AG04449 (cell line): ENCODE results near the gene KLK10.

ENCODE experiments used
- CTCF ChIA-PET: fragments of 350-600 bp; formaldehyde crosslinking; extraction: SDS; loops from one replicate; lab custom pipeline; 2021; ENCODE audit warnings: antibody characterized with exemption; lab: Yijun Ruan, JAX
- POLR2A ChIA-PET: fragments of 400-600, 350-600 bp; formaldehyde crosslinking; extraction: SDS; loops from one replicate; lab custom pipeline; 2020; ENCODE audit warnings: antibody characterized with exemption, inconsistent platforms; lab: Yijun Ruan, JAX
- DNase-seq: peaks from one replicate; pipeline ENCODE4 v3.0.0-alpha.2; 2010; ENCODE audit warnings: low read depth, low spot score
- H3K4me3 ChIP-seq: 2 replicates; pipeline ENCODE4 v1.5.1; 2011; ENCODE audit warnings: low read depth, mild to moderate bottlenecking, control low read depth, low read length
- TF ChIP-seq, protein P1 (sequence below): IDR thresholded peaks from one replicate; pipeline ENCODE4 v1.5.1; 2011; ENCODE audit warnings: mild to moderate bottlenecking, moderate library complexity, low read length, control low read depth, inconsistent platforms; ENCODE audit not compliant: insufficient read depth; ENCODE audit errors: missing control alignments

KLK10 gene

DNA sequence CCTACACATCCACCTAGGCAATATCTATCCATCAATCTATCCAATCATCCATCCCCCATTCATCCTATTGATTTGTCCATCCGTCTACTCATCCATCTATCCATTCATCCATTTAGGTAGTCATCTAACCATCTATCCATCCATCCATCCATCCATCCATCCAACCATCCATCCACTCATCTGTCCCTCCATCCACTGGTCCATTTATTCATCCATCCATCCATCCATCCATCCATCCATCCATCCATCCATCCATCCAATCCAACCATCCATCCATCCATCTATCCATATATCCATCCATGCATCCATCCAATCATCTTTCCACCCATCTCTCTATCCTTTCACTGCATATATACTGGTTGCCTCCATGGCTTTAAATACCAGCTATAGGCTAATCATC, 41.5 kb upstream of the KLK10 start:
- TF ChIP-seq, protein P1, sequence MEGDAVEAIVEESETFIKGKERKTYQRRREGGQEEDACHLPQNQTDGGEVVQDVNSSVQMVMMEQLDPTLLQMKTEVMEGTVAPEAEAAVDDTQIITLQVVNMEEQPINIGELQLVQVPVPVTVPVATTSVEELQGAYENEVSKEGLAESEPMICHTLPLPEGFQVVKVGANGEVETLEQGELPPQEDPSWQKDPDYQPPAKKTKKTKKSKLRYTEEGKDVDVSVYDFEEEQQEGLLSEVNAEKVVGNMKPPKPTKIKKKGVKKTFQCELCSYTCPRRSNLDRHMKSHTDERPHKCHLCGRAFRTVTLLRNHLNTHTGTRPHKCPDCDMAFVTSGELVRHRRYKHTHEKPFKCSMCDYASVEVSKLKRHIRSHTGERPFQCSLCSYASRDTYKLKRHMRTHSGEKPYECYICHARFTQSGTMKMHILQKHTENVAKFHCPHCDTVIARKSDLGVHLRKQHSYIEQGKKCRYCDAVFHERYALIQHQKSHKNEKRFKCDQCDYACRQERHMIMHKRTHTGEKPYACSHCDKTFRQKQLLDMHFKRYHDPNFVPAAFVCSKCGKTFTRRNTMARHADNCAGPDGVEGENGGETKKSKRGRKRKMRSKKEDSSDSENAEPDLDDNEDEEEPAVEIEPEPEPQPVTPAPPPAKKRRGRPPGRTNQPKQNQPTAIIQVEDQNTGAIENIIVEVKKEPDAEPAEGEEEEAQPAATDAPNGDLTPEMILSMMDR = no peak
- no peak for DNase-seq
- CTCF ChIA-PET = no interaction called here
- no peak overlapping the region for H3K4me3 ChIP-seq
- POLR2A ChIA-PET = no interaction called here

DNA sequence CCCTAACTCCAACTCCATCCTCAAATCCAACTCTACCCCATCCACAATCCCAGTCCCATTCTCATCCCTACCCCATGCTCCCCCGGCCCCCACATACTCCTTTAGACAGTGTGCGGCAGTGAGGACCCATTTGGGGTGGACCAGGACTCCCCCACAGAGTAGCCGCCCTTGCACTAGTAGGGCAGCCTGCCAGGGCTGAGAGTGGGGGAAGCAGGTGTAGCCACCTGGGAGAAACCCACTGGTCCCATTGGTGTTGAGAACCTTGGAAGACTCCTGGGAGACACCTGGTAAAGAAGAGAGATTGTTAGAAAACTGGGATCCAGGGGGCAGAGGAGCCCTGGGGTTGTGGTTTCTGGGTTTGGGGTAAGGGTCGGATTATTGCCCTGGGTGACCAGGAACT, 40.8 kb upstream of the KLK10 start:
- ChIA-PET CTCF (no interaction called here), POLR2A (no interaction called here)
- no peak for DNase-seq
- H3K4me3 ChIP-seq = no peak overlapping the region
- TF ChIP-seq, protein P1 = no peak

DNA sequence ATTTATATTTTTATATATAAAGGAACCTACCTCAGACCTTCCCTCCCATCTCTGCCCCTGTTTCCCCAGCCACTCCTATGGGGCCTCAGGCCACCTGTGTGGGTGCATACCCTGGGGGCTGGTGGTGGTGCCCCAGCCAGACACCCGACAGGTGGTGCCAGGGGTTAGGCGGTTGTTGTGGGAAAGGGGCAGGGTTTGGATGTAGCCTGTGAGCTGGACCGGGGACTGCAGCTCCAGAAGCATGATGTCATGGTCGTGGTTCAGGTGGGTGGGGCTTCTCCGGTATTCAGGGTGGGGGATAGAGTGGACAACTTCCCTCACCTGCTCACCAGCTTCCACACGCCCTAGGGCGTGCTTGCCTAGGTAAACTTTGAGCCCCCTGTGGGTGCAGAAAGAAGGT, 40.2 kb upstream of the KLK10 start:
- POLR2A ChIA-PET = no interaction called here
- TF ChIP-seq, protein P1 = no peak
- CTCF ChIA-PET = no interaction called here

DNA sequence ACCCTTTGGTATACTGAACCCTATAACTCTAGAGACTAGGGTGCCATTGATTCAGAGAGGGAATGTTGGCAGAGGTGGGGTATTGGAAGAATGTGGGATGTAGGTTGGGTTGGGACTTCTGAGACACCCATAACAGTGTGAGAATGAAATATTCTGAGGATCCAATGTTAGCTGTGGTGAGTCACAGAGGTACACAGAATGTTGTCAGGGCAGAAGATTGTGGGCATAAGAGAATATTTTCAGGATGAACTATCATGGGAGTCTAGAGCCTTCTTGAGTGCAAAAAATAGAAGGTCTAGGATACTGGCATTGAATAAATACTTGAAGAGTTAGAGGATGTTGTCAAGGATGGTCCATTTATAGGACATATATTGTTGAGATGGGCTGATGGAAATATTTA, 36.4 kb upstream of the KLK10 start:
- no peak for DNase-seq
- CTCF ChIA-PET = no interaction called here
- TF ChIP-seq, protein P1 = no peak

More for the DNA sequence above, 40.2 kb upstream of the KLK10 start:
- no peak for DNase-seq
- H3K4me3 ChIP-seq = no peak overlapping the region

DNA sequence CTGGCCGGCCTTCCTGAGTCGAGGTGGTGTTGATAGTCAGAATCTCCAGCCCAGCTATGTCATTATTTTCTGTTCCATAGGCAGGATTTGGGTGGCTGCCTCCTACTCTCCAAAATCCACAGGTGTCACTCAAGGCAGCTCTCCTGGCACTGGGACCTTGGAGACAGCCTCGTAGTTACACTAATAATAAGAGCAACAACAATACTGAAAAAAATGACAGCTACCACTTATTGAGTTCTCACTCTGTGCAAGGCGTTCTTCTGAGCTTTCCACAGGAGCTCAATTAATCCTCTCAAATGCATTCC, 27.5 kb upstream of the KLK10 start:
- no peak overlapping the region for H3K4me3 ChIP-seq
- ChIA-PET POLR2A (no interaction called here), CTCF (interaction anchor here (1.2 kb wide), 1 partner anchor 50 kb away, joined by 4 read pairs; no protein-coding TSS in a partner anchor)
- TF ChIP-seq, protein P1 = no peak
- DNase-seq = no peak

More for the DNA sequence above, 36.4 kb upstream of the KLK10 start:
- no peak overlapping the region for H3K4me3 ChIP-seq
- POLR2A ChIA-PET = no interaction called here

DNA sequence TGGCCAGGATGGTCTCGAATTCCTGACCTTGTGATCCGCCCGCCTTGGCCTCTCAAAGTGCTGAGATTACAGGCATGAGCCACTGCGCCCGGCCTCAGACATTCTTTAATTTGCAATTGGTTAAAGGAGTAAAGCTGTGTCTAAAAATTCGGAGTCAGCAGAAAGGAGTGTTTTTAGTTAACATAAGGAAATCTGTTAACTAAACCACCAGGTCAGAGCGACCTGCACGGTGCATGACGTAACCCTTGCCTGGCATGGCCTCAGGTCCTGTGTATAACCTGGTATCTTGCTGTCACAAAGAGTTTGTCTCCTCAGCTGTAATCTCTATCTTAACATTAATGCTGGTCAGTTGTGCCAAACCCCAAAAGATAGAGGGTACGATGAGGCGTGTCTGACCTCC, 24.8 kb upstream of the KLK10 start:
- no peak overlapping the region for H3K4me3 ChIP-seq
- no peak for DNase-seq
- POLR2A ChIA-PET = no interaction called here
- TF ChIP-seq, protein P1 = no peak
- CTCF ChIA-PET = interaction anchor here (2.2 kb wide), 1 partner anchor 23 kb away, joined by 7 read pairs; no protein-coding TSS in a partner anchor
